ENCODE results near the gene C1orf198.

GRCh38 chr1:230898748-230899147 is 30.4 kb upstream of the C1orf198 start:
- TF ChIP-seq CTCF (IDR thresholded peaks at IDR 0.05; ENCODE audit: low read depth, low read length, poor library complexity, severe bottlenecking) (no peak), EZH2phosphoT487 (IDR thresholded peaks at IDR 0.05; ENCODE audit: borderline replicate concordance, low read length) (no peak)
